HG02885 (cell line): ENCODE data around the gene FMR1.
A peak's percentile ranks its signal among the peaks of the same experiment; 100 is the strongest.

Experiments
- ATAC-seq: cut with Tn5 transposase; IDR thresholded peaks from one replicate; pipeline ENCODE4 v1.9.1; 2021; ENCODE audit warnings: mild to moderate bottlenecking; ENCODE audit not compliant: unreplicated experiment, poor library complexity

The FMR1 gene

GRCh38 chrX:147914591-147914990 is 2.9 kb downstream of the FMR1 start:
- no peak for ATAC-seq

DNA sequence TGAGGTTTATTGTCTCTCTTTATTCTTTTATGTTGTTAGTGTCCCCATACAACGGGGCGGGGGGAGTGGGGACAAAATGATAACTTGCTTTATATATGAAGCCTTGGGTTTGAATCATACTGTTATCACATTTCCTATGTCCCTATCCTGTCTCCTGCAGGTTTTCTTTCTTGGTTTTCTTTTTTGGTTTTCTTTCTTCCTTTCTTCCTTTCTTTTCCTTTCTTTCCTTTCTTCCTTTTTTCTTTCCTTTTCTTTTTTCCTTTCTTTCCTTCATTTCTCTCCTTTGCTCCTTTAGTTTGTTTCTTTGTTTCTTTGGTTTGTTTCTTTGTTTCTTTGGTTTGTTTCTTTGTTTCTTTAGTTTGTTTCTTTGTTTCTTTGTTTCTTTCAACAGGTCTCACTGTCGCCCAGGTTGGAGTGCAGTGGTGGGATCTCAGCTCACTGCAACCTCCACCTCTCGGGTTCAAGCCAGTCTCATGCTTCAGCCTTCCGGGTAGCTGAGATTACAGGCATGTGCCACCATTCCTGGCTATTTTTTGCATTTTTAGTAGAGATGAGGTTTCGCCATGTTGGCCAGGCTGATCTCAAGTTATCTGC is 4.8 kb downstream of the FMR1 start:
- ATAC-seq: no peak

GRCh38 chrX:147917700-147918695 is 6.3 kb downstream of the FMR1 start:
- ATAC-seq: peak; percentile 93

DNA sequence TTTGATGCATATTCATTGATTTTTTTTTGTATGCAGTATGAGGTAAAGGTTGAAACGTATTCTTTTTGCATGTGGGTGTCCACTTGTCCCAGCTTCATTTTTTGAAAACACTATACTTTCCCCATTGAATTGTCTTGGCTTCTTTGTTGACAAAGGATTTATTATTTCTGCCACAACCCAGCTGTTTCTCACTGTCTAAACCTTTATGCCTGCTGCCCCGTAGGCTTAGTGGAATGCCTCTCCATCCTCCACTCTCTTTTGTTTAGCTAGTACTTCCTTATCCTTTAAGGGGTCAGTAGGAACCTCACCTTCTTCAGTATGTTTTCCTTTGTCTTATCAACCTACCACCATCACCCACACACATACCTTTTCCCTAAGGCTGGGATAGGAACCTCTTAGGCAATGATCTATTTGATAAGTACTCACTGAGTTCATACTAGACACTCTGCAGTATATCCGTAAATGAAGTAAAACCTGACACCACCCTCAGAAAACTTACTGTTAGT is 8.5 kb downstream of the FMR1 start:
- ATAC-seq: no peak

DNA sequence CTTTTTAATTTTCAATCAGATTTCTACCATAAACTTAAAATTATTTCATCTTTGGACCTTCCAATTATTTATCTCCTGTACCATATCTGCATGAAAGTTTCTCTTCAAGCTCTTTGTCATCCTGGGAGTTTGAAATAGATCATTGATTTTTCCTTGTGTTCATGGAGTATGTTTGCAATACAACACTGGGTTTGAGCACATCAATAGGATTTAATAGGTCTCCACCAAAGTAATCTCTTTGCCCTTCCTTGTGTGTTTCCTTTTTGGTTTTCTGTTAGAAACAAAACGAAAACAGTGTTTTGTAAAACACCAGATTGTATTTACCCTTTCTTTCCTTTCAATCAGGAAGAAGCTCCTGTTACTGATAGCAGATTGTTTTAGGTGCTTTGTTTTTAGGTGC is 11.9 kb downstream of the FMR1 start:
- ATAC-seq: no peak

DNA sequence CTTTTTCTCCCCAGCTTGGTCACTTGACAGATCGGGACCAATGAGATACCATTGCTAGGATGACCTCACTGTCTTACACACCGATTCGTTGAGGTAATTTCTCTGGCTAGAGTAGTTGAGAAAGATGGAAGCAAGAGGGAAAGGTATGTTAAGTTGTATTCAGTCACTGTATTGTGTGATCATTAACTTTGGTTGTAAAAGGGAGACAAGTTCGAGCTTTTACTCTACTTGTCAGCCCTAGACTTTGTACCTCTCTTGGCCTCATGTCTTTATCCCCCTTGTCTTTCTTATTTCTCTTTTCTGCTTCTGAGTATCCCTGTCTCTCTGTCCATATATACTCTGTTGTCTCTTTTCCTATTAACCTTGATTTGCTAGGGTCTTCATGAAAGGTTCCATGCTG is 15.5 kb downstream of the FMR1 start:
- ATAC-seq: no peak

DNA sequence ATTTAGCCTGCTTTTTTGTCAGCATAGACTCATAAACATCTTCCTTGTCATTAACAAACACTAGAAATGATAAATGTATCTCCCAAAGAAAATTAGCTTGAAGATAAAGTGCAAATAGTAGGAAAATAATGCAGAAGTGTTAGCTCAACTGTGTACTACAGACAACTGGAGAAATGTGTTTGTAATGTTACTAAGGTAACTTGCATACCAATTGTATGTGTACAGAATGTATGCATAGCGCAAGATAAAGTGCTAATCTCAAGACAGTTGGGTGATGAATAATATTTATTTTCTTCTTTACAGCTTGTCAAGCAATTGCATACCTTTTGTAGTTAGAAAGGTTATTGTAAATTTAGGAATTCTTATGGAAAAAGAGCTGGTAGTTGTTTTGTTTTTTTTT is 22.1 kb downstream of the FMR1 start:
- ATAC-seq: no peak

DNA sequence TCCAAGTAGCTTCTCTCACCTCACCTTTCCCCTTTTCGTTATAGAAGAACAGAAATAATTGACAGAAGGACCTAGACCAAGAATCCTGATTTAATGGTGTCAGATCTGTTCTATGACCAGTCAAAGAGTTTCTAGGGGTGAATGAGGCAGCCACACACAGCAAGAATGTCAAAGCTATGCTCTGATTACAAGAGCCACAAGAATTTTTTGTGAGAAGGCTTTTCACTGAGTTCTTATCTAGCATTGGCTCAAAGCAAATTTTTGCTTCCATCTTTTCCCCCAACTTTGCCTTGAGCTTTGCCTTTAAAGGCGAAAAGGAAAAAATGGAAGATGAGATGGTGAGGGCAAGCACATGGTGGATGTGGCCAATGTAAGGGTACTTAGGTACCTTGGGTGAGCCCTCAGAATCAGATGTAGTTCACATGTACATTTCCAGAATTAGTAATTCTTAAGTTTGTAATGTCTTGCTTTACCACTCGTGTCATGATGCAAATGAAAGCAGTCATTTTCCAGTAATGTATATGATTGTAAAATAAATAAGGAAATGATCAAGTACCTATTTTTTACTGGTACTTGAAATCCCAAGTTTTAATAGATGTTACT is 23.5 kb downstream of the FMR1 start:
- no peak for ATAC-seq

- ATAC-seq: no peak
Observed at GRCh38 chrX:147945286-147945685, 33.6 kb downstream of the FMR1 start.

- ATAC-seq: no peak
Observed at GRCh38 chrX:147948531-147948930, 36.8 kb downstream of the FMR1 start.

DNA sequence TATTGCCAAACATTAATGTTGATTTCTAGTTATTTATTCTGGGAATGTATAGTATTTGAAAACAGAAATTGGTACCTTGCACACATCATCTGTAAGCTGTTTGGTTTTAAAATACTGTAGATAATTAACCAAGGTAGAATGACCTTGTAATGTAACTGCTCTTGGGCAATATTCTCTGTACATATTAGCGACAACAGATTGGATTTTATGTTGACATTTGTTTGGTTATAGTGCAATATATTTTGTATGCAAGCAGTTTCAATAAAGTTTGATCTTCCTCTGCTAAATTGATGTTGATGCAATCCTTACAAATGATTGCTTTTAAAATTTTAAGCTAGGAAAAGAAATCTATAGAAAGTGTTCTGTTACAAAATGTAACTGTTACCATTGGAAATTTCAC is 38.6 kb downstream of the FMR1 start:
- no peak for ATAC-seq

GRCh38 chrX:147953976-147954375 is 42.3 kb downstream of the FMR1 start:
- ATAC-seq: no peak

- no peak for ATAC-seq
Observed at GRCh38 chrX:147957291-147957690, 45.6 kb downstream of the FMR1 start.

DNA sequence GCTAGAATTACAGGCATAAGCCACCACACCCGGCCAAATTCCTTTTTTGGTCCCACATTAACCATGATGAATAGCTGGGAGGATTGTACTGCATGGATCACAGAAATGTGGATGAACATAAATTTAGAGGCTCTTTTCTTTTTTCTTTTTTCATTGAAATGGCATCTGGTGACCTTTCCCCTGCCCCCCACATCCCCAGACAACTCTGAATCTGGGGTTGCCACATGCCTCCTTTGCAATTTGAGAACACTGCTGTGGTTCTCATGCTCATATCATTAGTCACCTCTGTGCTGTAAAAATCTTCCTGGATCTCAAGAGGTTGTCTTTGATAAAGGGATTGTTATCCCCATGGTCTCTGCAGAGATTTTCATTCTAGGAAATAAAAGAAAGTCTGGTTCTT is 46.6 kb downstream of the FMR1 start:
- ATAC-seq: no peak

- no peak for ATAC-seq
Observed at GRCh38 chrX:147960722-147961121, 49.0 kb downstream of the FMR1 start.

DNA sequence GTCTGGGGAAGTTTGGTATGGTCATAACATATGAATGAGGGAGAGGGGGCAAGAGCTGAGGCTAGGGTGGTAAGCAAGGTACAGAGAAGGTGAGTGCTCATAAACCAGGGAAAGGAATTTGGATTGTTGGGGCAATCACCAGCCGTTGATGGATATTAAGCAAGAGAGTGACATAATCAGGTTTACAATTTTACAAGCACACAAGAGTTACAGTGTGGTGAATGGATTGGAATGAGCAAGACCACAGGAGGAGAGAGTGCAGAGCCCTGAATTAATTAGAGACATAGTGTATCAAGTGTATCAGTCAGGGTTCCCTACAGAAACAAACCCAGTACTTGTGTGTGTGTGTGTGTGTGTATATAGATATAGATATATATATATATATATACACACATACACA is 50.8 kb downstream of the FMR1 start:
- ATAC-seq: no peak

DNA sequence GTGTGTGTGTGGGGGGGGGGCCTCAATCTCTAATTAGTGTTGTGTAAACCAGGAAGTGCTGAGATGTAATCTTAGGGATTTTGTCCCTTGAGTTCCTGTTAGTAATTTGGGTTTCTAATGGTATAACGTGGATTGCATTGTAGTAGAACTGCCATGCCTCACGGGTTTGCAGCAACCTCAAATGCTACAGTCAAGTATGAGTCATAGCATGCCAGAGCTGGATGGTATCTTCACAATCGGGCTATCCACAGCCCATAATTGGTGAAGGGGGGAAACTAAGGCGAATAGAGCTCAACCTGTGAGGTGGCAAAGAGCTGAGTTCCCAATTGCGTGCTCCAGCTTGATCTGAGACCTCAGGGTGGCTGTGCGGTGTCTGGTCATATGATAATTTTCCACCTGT is 67.2 kb downstream of the FMR1 start:
- no peak for ATAC-seq

GRCh38 chrX:147981038-147981752 is 69.5 kb downstream of the FMR1 start, which contains the start of gene FMR1NB:
FMR1NB (plus strand) TSS chrX:147981337; CDS start chrX:147981403, 66 bp downstream.
- no peak for ATAC-seq
